ENCODE results near the gene ATG14.

GRCh38 chr14:55348766-55349453 lies 62.7 kb downstream of the ATG14 start:
- TF ChIP-seq, protein P1, sequence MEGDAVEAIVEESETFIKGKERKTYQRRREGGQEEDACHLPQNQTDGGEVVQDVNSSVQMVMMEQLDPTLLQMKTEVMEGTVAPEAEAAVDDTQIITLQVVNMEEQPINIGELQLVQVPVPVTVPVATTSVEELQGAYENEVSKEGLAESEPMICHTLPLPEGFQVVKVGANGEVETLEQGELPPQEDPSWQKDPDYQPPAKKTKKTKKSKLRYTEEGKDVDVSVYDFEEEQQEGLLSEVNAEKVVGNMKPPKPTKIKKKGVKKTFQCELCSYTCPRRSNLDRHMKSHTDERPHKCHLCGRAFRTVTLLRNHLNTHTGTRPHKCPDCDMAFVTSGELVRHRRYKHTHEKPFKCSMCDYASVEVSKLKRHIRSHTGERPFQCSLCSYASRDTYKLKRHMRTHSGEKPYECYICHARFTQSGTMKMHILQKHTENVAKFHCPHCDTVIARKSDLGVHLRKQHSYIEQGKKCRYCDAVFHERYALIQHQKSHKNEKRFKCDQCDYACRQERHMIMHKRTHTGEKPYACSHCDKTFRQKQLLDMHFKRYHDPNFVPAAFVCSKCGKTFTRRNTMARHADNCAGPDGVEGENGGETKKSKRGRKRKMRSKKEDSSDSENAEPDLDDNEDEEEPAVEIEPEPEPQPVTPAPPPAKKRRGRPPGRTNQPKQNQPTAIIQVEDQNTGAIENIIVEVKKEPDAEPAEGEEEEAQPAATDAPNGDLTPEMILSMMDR (IDR thresholded peaks at IDR 0.05; ENCODE audit: low read depth, low read length) = no peak
- no peak for TF ChIP-seq POLR2A (IDR thresholded peaks at IDR 0.05; ENCODE audit: extremely low read depth, insufficient read length)

Measured in NB4 (cell line).